Neural cell (in vitro differentiated cells): ENCODE data around the gene P2RX5.

Experiments
- POLR2AphosphoS5 ChIP-seq: IDR thresholded peaks from 2 replicates; pipeline ENCODE4 v1.6.1; 2012
- TAF1 ChIP-seq: IDR thresholded peaks from 2 replicates; pipeline ENCODE4 v1.6.1; 2012; ENCODE audit warnings: low read depth
- TF ChIP-seq, protein P1 (sequence below): fragments of 450-650 bp; IDR thresholded peaks from 2 replicates; pipeline ENCODE4 v1.5.1; 2014; ENCODE audit warnings: antibody characterized with exemption, mild to moderate bottlenecking, moderate library complexity; ENCODE audit not compliant: poor library complexity, severe bottlenecking

DNA sequence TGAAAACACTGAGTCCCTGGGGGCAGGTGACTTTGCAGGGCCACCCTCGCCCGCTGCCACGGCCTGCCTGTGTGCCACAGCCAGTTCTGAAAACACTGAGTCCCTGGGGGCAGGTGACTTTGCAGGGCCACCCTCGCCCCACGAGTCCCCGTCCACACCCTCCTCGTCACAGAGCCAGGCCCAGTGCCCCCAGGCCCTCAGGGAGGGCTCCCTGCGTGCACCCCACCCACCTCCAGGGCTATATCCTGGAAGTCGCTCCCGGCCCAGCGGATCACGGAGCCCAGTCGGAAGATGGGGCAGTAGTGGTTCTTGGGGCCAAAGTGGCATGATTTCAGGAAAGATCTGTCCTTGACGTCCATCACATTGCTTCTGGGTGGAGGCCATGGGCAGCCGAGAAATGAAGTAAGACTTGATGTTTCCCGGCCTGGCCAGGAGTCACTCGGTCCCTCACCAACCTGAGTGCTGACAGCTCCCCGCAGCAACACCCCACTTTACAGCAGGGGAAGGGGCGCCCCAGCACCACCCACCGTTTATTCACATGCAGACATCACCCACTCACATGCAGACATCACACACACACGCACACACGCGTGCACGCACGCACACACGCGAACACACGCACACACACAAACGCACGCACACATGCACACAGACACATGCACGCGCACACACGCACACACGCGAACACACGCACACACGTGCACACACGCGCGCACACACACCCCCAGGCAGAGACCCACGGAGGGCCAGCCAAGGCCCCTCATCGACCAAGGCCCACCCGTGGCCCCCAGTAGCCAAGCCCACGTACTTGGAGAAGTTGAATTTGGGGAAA is 6.5 kb downstream of the P2RX5 start:
- TF ChIP-seq POLR2AphosphoS5 (no peak), TAF1 (no peak)
- TF ChIP-seq, protein P1, sequence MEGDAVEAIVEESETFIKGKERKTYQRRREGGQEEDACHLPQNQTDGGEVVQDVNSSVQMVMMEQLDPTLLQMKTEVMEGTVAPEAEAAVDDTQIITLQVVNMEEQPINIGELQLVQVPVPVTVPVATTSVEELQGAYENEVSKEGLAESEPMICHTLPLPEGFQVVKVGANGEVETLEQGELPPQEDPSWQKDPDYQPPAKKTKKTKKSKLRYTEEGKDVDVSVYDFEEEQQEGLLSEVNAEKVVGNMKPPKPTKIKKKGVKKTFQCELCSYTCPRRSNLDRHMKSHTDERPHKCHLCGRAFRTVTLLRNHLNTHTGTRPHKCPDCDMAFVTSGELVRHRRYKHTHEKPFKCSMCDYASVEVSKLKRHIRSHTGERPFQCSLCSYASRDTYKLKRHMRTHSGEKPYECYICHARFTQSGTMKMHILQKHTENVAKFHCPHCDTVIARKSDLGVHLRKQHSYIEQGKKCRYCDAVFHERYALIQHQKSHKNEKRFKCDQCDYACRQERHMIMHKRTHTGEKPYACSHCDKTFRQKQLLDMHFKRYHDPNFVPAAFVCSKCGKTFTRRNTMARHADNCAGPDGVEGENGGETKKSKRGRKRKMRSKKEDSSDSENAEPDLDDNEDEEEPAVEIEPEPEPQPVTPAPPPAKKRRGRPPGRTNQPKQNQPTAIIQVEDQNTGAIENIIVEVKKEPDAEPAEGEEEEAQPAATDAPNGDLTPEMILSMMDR: no peak
